Activated CD8-positive, alpha-beta memory T cell treated with anti-CD3 and anti-CD28 coated beads, Interleukin-2, amount 50 U/mL, for 1 hour (primary cell): ENCODE results near the gene IRF1.
A peak's percentile ranks its signal among the peaks of the same experiment; 100 is the strongest.

Experiments used
- DNase-seq: peaks from one replicate; pipeline ENCODE4 v3.0.0-alpha.2; 2020; ENCODE audit errors: extremely low read depth

IRF1 gene

DNA sequence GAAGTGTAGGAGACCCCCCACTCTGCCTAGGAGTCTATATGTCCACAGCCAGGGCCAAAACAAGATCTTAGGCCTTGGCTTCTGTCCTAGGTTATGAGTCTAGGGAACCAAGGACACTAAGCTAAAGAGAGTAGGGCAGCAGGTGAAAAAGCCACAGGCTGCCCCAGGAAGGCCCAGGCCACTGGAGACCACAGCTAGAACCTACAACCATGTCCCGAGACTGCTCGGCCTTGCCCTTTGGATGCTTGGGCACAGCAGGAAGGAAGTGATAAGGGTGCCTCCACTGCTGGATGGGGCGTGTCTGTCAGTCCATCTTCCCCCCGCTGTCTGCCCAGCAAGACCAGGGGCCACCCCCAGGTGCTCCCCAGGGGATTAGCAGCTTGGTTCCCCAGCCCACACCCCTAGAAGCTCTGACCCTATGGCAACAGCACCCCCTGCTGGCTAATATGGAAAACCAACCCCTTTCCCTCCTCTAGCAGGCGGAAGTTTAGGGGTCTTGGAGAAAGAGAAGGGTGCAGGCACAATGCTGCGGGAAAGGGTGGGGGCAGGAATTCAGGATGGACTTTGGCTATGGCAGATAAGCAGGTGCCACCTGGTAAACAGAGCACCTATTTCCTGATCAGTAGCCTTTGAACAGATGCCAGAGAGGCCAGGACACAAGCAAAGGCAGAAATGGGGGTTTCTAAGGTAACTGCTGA is 10.5 kb upstream of the IRF1 start:
- DNase-seq, result peak; percentile 66

DNA sequence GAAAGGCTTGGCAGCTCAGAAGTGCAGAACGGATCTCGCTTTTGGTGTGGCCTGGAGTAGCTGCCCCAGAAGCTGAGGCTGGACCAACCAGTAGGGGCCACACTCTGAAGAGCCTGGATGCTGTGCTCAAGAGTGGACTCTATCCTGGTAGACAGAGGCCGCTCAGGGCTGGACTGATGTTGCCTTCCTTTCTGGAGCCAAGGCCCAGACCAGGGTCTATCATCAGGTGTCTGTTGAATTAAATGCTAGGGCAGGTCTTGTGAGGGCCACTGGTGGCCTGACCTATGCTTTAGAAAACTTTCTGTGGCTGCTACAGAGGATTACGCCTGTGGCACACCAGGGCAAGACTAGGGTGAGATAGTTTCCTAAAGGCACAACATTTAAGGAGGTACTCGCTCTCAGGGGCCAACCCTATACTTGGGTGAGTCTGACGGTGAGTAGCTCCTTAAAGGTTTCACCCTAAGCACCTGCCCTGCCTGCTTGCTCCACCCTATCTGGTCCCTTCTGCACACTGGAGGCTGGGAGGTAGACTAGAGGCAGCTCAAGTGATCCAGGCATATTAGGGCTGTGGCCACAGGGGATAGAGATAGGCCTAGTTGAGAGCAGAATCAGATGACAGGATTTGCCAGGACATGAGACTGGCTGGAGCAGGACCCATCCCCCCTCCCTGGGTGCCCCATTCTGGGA is 9.8 kb upstream of the IRF1 start:
- no peak for DNase-seq

GRCh38 chr5:132499440-132500243 is 9.1 kb upstream of the IRF1 start:
- no peak for DNase-seq

DNA sequence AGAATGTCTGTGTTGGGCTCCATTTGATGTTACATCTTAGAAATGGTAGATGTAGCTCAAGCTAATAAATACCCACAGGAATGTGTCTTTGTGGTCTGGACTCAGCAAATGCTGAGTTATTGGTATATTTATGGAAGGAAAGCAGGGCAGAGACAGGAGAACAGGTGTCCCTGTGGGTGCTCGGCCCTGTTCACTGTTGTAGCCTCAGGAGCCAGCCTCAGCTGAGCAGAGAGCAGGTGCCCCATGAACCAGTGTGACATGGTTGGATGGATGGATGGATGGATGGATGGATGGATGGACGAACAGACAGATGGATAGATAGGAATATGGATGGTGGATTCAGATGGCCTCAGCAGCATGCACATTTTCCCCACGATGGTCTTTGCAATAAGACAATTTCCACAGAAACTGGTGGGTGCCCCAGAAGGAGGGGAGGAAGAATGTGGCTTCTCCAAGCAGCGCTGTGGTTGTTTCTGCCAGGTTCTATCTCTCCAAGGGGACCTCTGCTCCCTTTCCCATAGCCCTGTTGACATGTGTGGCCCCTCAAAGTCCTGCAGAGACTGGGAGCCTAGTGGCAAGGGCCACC is 8.2 kb upstream of the IRF1 start:
- DNase-seq, result no peak

DNA sequence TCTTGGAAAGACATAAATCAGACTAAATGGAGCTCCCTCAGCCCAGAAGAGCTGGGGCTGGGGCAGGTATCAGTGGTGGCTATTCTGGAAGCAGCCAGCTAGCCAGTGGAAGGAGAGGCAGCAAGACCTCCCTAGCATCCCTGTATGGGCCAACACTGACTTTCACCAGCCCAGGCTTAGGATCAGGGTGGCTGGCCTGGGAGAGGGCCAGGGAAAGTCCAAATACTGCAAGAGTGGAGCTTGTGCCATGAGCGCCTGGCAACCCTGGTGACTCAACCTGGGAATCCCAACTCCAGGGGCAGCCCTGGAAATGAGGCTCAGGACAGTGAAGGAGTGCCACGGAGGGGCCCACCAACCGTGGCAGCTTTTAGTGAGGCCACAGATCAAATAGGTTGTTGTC is 7.6 kb upstream of the IRF1 start:
- DNase-seq, result no peak

GRCh38 chr5:132497488-132497997 is 7.0 kb upstream of the IRF1 start:
- DNase-seq, result no peak

DNA sequence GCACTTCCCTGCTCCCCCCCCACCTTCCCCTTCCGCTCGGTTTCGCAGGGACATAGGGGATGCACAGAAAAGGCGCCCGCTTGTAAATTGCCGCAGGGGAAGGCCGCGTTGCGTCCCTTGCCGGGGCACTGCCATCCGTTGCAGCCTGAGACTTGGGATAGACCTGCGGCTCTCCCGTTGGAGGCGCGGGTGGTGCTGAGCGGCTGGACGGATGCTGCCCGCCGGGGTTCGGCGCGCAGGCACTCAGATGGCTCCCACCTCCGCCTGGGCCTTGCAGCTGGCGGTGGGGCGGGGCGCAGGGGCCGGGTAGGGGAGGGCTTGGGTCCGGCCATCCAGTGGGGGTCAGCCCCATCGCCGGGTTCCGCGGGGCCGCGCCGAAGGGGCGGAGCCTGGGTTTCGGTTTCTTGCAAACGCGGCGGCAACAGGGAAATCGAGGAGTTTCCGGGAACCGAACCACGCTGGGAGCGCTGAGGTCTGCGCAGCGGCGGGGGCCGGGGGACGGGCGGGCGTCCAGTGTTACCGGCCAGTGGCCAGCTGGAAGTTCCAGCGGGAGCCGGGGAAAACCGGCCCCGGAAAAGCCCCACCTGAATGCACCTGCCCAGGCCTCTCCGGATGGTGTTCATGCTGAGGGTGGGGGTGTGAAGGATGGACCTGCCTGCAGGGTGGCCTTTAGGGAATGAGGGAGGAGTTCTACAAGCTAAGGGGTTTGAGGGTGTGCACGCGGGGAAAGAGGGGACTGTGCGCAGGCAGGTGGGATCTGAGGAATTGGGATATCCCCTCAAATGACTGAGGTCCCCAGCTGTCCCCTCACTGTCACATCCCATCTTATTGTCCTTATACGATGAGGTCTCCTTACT is 6.3 kb upstream of the IRF1 start:
- DNase-seq, result no peak

GRCh38 chr5:132496191-132496630 is 5.6 kb upstream of the IRF1 start:
- DNase-seq, result peak; percentile 50

- DNase-seq, result no peak
These were observed 5.2 kb upstream of the IRF1 start for GRCh38 chr5:132495667-132496190.

DNA sequence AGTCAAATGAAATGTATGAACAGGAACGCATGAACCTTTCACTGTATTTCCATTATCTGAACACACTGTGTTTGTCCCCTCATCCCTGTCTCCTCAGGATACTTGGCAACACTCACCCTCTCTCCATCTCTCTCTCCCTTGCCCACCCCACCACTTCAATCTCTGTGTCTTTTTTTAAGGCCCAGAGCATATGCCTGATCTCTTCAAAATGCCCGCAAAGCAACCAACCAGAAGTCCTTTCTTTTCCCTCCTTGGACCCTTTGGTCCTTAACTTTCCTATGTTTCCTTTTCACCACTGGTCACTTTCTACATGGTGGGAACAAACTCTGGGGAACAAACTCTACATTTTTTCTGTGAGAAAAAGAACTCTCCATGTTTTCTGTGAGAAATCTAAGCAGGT is 3.2 kb upstream of the IRF1 start:
- no peak for DNase-seq

DNA sequence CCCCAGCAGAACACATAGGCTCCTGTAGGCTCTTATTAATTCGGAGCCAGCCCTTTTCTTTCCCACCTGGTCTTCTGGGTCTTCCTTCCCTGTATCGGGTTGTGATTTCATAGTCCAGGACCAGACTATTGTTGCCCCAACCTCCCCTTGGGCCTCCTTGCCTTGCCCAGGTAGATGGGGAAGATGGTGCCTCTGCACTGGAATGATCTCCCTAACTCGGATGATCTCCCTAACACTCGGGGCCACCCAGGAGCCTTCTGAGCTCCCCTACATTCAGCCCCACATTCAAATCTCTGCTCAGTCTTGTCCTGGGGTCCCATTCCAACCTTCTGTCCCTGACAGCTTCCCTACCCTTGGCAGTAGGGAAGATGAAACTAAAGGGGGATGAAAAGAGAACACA is 2.7 kb upstream of the IRF1 start:
- DNase-seq, result no peak

GRCh38 chr5:132492386-132493125 is 2.0 kb upstream of the IRF1 start:
- DNase-seq, result no peak

GRCh38 chr5:132491368-132492364 is 1.1 kb upstream of the IRF1 start:
- DNase-seq, result no peak

DNA sequence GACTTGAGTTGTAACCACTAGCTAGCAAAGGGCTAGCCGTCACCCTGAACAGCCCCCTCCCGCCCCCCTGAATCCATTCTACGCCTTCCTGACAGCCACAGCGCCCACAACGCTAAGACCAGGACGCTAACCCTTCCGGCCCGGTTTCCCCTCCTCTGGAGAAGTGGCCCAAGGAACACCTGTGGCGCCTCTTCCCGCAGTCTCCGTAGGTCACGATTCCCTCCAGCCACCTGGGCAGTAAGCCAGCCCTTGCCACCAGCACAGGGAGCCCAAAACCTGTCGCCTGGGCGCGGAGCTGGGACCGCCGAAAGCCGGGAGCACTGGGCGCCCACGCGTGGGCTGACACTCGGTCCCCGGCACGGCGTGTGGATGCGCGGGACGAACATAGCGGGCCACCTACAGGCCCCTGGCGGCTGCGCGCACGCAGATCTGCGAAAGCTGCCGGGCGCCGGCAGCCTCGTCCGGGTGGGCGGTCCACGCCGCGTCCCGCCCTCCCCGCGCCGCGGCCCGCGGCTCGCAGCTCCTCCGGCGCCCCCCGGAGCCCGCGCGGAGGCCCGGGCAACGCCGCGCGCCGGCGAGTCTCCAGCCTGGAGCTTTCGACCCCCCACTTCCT is 596 bp downstream of the IRF1 start:
- DNase-seq, result no peak

DNA sequence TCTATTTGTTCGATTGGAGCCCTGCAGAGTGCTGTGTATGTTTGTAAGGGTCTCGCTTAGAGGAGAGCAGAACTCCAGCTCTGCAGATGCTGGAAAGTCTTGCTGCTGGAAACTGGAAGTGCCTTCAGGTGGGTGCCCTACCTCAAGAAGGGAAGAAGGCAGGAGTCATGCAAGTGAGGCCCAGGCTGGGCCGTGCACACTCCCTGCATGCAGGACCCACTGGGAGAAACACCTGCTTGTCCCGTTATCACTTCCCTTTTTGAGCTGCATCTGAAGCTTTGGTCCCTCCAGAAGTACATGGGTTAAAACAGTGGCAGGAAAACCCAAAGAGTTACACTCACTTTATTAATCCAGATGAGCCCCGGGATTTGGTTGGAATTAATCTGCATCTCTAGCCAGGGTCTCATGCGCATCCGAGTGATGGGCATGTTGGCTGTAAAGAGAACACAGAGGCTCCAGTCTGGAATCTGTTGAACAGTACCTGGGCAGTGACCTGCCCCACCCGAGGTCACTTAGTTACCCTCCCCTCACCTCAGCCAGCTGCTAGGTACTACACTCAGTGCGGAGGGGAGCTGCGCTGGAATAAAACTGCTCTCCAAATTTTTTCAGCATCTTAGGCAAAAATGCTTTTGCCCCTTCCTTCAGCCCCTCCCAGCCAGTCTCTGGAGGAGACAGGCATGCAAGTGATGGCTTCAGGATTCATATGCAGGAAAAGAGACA is 1.4 kb downstream of the IRF1 start:
- no peak for DNase-seq

- no peak for DNase-seq
These were observed 2.0 kb downstream of the IRF1 start for GRCh38 chr5:132488590-132488989.

DNA sequence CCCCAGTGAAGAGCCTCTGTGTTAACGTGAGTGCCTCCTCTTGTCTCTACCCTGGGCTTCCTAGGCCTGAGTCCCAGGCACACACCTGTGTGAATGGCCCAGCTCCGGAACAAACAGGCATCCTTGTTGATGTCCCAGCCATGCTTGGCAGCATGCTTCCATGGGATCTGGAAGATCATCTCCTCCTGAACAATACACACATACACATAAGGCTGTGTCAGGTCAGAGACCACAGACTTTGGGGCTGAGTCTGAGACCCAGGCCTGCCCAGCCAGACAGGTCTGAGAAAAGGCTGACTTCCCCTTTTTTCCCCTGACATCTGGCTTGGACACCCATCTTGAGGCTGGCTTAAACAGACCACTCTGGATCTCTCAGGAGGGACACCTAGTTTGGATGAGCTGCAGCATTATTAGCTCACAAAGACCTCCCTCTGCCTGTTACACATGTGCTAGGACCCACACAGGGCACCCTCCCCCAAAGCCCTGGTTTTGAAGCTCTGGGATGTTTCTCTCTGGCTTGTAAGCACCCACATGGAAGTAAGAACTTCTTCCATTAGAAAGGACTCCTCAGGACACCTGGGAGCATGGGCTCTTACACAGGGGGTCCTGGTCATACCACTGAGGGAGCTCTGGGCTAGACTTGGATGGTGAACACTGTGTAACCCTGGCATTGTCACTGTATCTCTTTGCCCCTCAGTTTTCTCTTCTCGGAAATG is 2.6 kb downstream of the IRF1 start:
- no peak for DNase-seq
